Left ventricle myocardium inferior (tissue), 1 donor: Measurements from ENCODE around the gene SLC7A9. TPM values are rescaled to one million over a fixed set of nuclear protein-coding genes. Genes with fewer than 3 reads are reported as not detected.

ENCODE experiments used
- DNase-seq: peaks from one replicate; pipeline ENCODE4 v3.0.0-alpha.2; 2020
- H3K27ac ChIP-seq: fragments of 200-600 bp; replicated peaks from 2 replicates; pipeline ENCODE4 v1.8.0; 2021
- H3K27me3 ChIP-seq: fragments of 200-600 bp; 2 replicates; pipeline ENCODE4 v1.8.0; 2021; ENCODE audit warnings: low read depth
- H3K36me3 ChIP-seq: fragments of 200-600 bp; 2 replicates; pipeline ENCODE4 v1.8.0; 2021
- H3K4me1 ChIP-seq: fragments of 200-600 bp; 2 replicates; pipeline ENCODE4 v1.8.0; 2021
- H3K4me3 ChIP-seq: fragments of 200-600 bp; 2 replicates; pipeline ENCODE4 v1.8.0; 2021; ENCODE audit warnings: mild to moderate bottlenecking, moderate library complexity
- H3K9me3 ChIP-seq: fragments of 200-600 bp; replicated peaks from 2 replicates; pipeline ENCODE4 v1.8.0; 2021
- intact Hi-C: fragments of 100-400 bp; cut with micrococcal nuclease; formaldehyde crosslinking; loops from one replicate; pipeline ENCODE4 v1.11.0; 2022
- total RNA-seq: library from RNA; stranded (reverse); fragmentation: NEBNext Ultra II Directional; extraction: Animal tissue kit (Norgen Biotek cat#: 25700); gene quantifications from one replicate; pipeline ENCODE4 v1.2.1, GENCODE V29; 2021
- TF ChIP-seq, protein P1 (sequence below): fragments of 200-600 bp; IDR thresholded peaks from 2 replicates; pipeline ENCODE4 v1.8.0; 2021; ENCODE audit warnings: antibody characterized with exemption, mild to moderate bottlenecking, borderline replicate concordance
- donor health status: DM: no; HTN: yes; CAD: no; lungs with severe emphysema.

SLC7A9 gene
- total RNA-seq, 1 donor from 2014 or later, result not detected

DNA sequence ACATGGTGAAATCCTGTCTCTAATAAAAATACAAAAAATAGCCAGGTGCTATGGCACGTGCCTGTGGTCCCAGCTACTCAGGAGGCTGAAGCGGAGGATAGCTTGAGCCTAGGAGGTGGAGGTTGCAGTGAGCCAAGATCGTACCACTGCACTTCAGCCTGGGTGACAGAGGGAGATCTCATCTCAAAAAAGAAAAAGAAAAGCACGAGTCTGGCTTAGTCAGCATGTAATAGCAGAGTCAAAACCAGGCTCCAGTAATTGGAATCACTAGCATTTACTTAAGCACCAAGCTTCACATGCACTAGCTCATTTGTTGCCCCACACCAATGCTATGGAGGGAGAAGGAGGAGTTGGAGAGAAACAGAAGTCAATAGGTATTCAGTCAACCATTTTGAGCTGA lies 41.9 kb upstream of the SLC7A9 start:
- H3K36me3 ChIP-seq, result peaks cover 81% of the 10 kb centered on the region

DNA sequence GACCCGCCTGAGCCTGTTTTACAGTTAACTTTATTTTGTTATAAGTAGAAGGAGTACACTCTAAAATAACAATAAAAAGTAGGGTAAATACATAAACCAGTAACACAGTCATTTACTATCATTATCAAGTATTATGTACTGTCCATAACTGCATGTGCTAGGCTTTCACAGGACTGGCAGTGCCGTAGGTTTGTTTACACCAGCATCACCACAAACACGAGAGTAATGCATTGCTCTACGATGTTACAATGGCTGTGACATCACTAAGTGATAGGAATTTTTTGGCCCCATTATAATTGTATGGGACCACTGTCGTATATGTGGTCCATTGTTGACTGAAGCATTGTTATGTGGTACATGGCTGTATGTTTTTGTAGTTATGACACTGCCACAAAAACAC lies 41.3 kb upstream of the SLC7A9 start:
- TF ChIP-seq, protein P1, sequence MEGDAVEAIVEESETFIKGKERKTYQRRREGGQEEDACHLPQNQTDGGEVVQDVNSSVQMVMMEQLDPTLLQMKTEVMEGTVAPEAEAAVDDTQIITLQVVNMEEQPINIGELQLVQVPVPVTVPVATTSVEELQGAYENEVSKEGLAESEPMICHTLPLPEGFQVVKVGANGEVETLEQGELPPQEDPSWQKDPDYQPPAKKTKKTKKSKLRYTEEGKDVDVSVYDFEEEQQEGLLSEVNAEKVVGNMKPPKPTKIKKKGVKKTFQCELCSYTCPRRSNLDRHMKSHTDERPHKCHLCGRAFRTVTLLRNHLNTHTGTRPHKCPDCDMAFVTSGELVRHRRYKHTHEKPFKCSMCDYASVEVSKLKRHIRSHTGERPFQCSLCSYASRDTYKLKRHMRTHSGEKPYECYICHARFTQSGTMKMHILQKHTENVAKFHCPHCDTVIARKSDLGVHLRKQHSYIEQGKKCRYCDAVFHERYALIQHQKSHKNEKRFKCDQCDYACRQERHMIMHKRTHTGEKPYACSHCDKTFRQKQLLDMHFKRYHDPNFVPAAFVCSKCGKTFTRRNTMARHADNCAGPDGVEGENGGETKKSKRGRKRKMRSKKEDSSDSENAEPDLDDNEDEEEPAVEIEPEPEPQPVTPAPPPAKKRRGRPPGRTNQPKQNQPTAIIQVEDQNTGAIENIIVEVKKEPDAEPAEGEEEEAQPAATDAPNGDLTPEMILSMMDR, result no peak
- no peak overlapping the region for H3K4me3 ChIP-seq
- intact Hi-C loops, result no loop called here
- no peak for DNase-seq
- H3K27ac ChIP-seq, result no peak overlapping the region
- H3K4me1 ChIP-seq, result no peaks in the 10 kb centered on the region
- no peaks in the 10 kb centered on the region for H3K27me3 ChIP-seq
- peaks cover 81% of the 10 kb centered on the region for H3K36me3 ChIP-seq
- H3K9me3 ChIP-seq, result peaks cover 6% of the 10 kb centered on the region

More for the DNA sequence above, 41.9 kb upstream of the SLC7A9 start:
- Histone ChIP-seq H3K27me3 (no peaks in the 10 kb centered on the region), H3K27ac (no peak overlapping the region), H3K4me3 (no peak overlapping the region), H3K9me3 (peaks cover under 1% of the 10 kb centered on the region), H3K4me1 (no peaks in the 10 kb centered on the region)
- DNase-seq, result no peak
- TF ChIP-seq, protein P1, result no peak
- intact Hi-C loops, result no loop called here

DNA sequence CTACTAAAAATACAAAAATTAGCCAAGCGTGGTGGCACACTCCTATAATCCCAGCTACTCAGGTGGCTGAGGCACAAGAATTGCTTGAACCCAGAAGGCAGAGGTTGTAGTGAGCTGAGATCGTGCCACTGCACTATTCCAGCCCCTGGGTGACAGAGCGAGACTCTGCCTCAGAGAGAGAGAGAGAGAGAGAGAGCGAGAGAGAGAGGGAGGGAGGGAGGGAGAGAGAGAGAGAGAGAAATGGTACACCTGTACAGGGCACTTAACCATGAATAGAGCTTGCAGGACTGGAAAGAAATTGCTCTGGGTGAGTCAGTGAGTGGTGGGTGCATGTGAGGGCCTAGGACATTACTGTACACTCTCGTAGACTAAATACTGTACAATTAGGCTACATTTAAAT lies 40.5 kb upstream of the SLC7A9 start:
- TF ChIP-seq, protein P1, result no peak
- Histone ChIP-seq H3K4me3 (no peak overlapping the region), H3K36me3 (peaks cover 80% of the 10 kb centered on the region), H3K4me1 (no peaks in the 10 kb centered on the region), H3K9me3 (peaks cover 14% of the 10 kb centered on the region), H3K27me3 (no peaks in the 10 kb centered on the region), H3K27ac (no peak overlapping the region)
- no peak for DNase-seq
- intact Hi-C loops, result no loop called here

DNA sequence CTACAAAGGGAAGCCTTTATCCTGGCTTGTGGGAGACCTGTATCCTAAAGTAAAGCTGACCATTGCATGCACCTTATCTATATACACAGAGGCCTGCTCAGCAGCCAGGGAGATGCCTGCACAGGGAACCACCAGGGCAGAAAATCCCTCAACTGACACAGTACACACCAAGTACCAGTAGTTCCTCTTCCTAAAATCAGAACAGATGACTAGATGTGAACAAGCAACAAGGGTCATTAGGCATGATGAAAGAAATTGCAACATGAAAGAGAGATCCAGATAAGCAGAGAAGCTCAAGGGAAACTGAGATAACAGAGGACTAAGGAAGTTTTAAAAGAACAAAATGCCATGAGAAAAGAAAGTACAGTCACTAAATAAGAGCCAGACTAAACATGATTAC lies 39.7 kb upstream of the SLC7A9 start:
- no peak overlapping the region for H3K27ac ChIP-seq
- TF ChIP-seq, protein P1, result no peak
- peaks cover 72% of the 10 kb centered on the region for H3K36me3 ChIP-seq
- H3K4me1 ChIP-seq, result no peaks in the 10 kb centered on the region
- no peak for DNase-seq
- H3K9me3 ChIP-seq, result peaks cover 22% of the 10 kb centered on the region
- intact Hi-C loops, result no loop called here
- no peaks in the 10 kb centered on the region for H3K27me3 ChIP-seq
- no peak overlapping the region for H3K4me3 ChIP-seq

DNA sequence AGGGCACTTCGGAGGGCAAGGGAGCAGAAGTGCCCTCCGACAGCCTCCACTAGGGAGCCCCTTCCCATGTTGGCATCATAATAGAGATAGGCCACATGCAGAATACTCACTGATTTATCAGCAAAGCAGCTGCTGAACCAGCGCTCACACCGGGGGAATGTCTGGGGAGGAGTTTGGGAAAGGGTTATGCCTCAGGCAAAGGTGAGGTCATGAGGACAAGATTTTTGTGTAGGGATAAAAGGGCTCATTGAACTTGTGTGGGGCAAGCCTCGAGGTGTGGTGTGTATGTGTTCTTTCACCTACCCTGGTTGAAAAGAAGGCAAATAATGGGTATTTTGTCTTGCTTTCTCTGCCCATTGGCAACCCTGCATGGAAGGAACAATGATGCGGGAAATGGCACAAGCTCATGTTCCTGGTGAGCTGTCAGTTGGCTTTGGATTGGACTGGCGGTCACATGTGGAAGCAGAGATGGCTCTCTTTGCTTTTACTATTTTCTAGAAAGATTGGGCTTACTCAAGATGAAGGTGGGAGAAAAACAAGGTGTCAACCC lies 39.1 kb upstream of the SLC7A9 start:
- intact Hi-C loops, result no loop called here
- H3K27me3 ChIP-seq, result no peaks in the 10 kb centered on the region
- no peak for DNase-seq
- H3K36me3 ChIP-seq, result peaks cover 72% of the 10 kb centered on the region
- no peak overlapping the region for H3K27ac ChIP-seq
- H3K4me3 ChIP-seq, result no peak overlapping the region
- TF ChIP-seq, protein P1, result no peak
- peaks cover 23% of the 10 kb centered on the region for H3K9me3 ChIP-seq
- no peaks in the 10 kb centered on the region for H3K4me1 ChIP-seq
